Measurements from ENCODE around the gene ART5. TPM values are rescaled to one million over a fixed set of nuclear protein-coding genes. Genes with fewer than 3 reads are reported as not detected.

The ART5 gene
- total and polyA plus RNA-seq, 9 of the 15 experiments (the other 6 are each of a cell fraction or from before 2014, with no cell fraction given) = 0.08 to 0.59 (median 0.33) TPM

GRCh38 chr11:3664032-3664630, 22.3 kb upstream of the ART5 start:
- WGBS (ENCODE audit: insufficient coverage, low coverage, missing lambda C conversion rate) = 49% methylated on average over 7 of the region's 10 CpGs
- Histone ChIP-seq H3K4me1 (replicated peaks in 1 of 2; ENCODE audit: control insufficient read depth in 2 of 2, insufficient read depth in 2 of 2, low read length in 2 of 2) (peaks cover 0 to 21% of the 10 kb centered on the region in 2 experiments; a peak in 2 of 5 replicates), H3K79me2 (ENCODE audit: control insufficient read depth, insufficient read depth, low read length) (no peaks in the 10 kb centered on the region), H2AFZ (ENCODE audit: low read depth, low read length) (no peak overlapping the region), H3K27me3 (ENCODE audit: control insufficient read depth in 2 of 2, insufficient read depth in 2 of 2, low read length in 2 of 2) (peaks cover 9 to 18% of the 10 kb centered on the region in 2 experiments; a peak in 3 of 5 replicates), H3K4me3 (no peak overlapping the region), H4K20me1 (replicated peaks; ENCODE audit: control insufficient read depth, insufficient read depth, low read length) (peaks cover 7% of the 10 kb centered on the region; the same call in 1 of the 2 replicates), H3K4me2 (ENCODE audit: insufficient read depth, low read length) (no peak overlapping the region), H3K27ac (ENCODE audit: extremely low read depth, low read depth, low read length) (no peak overlapping the region), H3K36me3 (ENCODE audit: control insufficient read depth, insufficient read depth, low read length) (peaks cover 13% of the 10 kb centered on the region; the same call in 1 of the 3 replicates), H3K9me3 (replicated peaks; ENCODE audit: control insufficient read depth, insufficient read depth, low read depth, low read length) (no peaks in the 10 kb centered on the region), H3K9ac (ENCODE audit: insufficient read depth in 1 of 2, low read depth in 2 of 2, low read length in 2 of 2) (peak overlapping the region in 1 of 2 experiments; percentile 64; a peak in 1 of 4 replicates), H3K9me1 (ENCODE audit: control insufficient read depth, insufficient read depth, low read length) (no peaks in the 10 kb centered on the region)
- no TSS peak for BruUV-seq (replicated peaks)
- no peak for FAIRE-seq
- DNase-seq (ENCODE audit: extremely low read depth in 1 of 4, low spot score in 3 of 4) = no peak
- ATAC-seq = no peak
- intact Hi-C loops (cut with micrococcal nuclease) (no loop called here), in situ Hi-C loops (cut with MboI) (no loop called here)
- CTCF ChIA-PET (ENCODE audit: low intra/inter-chr PET ratio) = no interaction called here
- POLR2A ChIA-PET = interaction anchor here (0.9 to 1.2 kb wide), 3 partner anchors 8 to 124 kb away, joined by 3 to 5 read pairs (median 3); no protein-coding TSS in a partner anchor
- TF ChIP-seq, protein P1, sequence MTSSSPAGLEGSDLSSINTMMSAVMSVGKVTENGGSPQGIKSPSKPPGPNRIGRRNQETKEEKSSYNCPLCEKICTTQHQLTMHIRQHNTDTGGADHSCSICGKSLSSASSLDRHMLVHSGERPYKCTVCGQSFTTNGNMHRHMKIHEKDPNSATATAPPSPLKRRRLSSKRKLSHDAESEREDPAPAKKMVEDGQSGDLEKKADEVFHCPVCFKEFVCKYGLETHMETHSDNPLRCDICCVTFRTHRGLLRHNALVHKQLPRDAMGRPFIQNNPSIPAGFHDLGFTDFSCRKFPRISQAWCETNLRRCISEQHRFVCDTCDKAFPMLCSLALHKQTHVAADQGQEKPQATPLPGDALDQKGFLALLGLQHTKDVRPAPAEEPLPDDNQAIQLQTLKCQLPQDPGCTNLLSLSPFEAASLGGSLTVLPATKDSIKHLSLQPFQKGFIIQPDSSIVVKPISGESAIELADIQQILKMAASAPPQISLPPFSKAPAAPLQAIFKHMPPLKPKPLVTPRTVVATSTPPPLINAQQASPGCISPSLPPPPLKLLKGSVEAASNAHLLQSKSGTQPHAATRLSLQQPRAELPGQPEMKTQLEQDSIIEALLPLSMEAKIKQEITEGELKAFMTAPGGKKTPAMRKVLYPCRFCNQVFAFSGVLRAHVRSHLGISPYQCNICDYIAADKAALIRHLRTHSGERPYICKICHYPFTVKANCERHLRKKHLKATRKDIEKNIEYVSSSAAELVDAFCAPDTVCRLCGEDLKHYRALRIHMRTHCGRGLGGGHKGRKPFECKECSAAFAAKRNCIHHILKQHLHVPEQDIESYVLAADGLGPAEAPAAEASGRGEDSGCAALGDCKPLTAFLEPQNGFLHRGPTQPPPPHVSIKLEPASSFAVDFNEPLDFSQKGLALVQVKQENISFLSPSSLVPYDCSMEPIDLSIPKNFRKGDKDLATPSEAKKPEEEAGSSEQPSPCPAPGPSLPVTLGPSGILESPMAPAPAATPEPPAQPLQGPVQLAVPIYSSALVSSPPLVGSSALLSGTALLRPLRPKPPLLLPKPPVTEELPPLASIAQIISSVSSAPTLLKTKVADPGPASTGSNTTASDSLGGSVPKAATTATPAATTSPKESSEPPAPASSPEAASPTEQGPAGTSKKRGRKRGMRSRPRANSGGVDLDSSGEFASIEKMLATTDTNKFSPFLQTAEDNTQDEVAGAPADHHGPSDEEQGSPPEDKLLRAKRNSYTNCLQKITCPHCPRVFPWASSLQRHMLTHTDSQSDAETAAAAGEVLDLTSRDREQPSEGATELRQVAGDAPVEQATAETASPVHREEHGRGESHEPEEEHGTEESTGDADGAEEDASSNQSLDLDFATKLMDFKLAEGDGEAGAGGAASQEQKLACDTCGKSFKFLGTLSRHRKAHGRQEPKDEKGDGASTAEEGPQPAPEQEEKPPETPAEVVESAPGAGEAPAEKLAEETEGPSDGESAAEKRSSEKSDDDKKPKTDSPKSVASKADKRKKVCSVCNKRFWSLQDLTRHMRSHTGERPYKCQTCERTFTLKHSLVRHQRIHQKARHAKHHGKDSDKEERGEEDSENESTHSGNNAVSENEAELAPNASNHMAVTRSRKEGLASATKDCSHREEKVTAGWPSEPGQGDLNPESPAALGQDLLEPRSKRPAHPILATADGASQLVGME (CRISPR knock-in tag; IDR thresholded peaks at IDR 0.05) = no peak
- TF ChIP-seq FOXA3 (CRISPR knock-in tag; conservative IDR thresholded peaks at IDR 0.05 in 1 of 2, IDR thresholded peaks at IDR 0.05 in 1 of 2) (no peak), SPI1 (IDR thresholded peaks at IDR 0.05; ENCODE audit: borderline replicate concordance, low read depth, low read length) (no peak), YY1 (IDR thresholded peaks at IDR 0.05; ENCODE audit: borderline replicate concordance in 1 of 3, control insufficient read depth in 1 of 3, extremely low read depth in 1 of 3, insufficient read depth in 3 of 3, insufficient read length in 1 of 3, insufficient replicate concordance in 2 of 3, low read depth in 1 of 3, low read length in 2 of 3) (no peak), CHAMP1 (IDR thresholded peaks at IDR 0.05) (no peak), ELF4 (CRISPR knock-in tag; IDR thresholded peaks at IDR 0.05) (no peak), EGR1 (conservative IDR thresholded peaks at IDR 0.05) (no peak), MXI1 (IDR thresholded peaks at IDR 0.05; ENCODE audit: low read depth, low read length) (no peak), SIRT6 (IDR thresholded peaks at IDR 0.05; ENCODE audit: low read depth, low read length) (no peak), FOXK2 (conservative IDR thresholded peaks at IDR 0.05 in 1 of 2, IDR thresholded peaks at IDR 0.05 in 1 of 2; ENCODE audit: low read depth in 2 of 2) (no peak), ZBTB9 (CRISPR knock-in tag; IDR thresholded peaks at IDR 0.05) (no peak)
